ENCODE measurements around the gene PDGFC. TPM values are rescaled to one million over a fixed set of nuclear protein-coding genes. Genes with fewer than 3 reads are reported as not detected.

The PDGFC gene
- total and polyA plus RNA-seq, 2 of the 8 experiments (the other 6 are each of a cell fraction or from before 2014, with no cell fraction given) = 0.65 to 2.7 TPM

GRCh38 chr4:156885374-156885773, 86.2 kb downstream of the PDGFC start:
- 88% methylated on average over 1 of the region's 1 CpG; no CpG with 5 or more reads in 1 of the 2 experiments for WGBS, 2 experiments (ENCODE audit: extremely low coverage in 1 of 2, insufficient coverage in 1 of 2, insufficient read length in 1 of 2, insufficient replicate concordance in 2 of 2, low coverage in 1 of 2, low lambda C conversion rate in 2 of 2, missing lambda C conversion rate in 1 of 2)
- H3K4me3 ChIP-seq (ENCODE audit: extremely low read depth in 1 of 4, insufficient read depth in 2 of 4, low read depth in 3 of 4, low read length in 4 of 4) = no peak overlapping the region
- H2AFZ ChIP-seq (ENCODE audit: low read length) = no peak overlapping the region
- H3K27me3 ChIP-seq (replicated peaks in 1 of 4; ENCODE audit: control insufficient read depth in 3 of 4, extremely low read depth in 1 of 4, insufficient read depth in 3 of 4, low read length in 3 of 4) = no peaks in the 10 kb centered on the region
- H3K14ac ChIP-seq (ENCODE audit: insufficient read length) = no peak overlapping the region
- CTCF ChIA-PET (ENCODE audit: partially characterized antibody) = no interaction called here
- TF ChIP-seq CHD1 (IDR thresholded peaks at IDR 0.05; ENCODE audit: low read depth, low read length) (no peak), E2F6 (IDR thresholded peaks at IDR 0.05) (no peak), CREB1 (IDR thresholded peaks at IDR 0.05) (no peak)
- H3K27ac ChIP-seq (ENCODE audit: low read depth, low read length) = no peak overlapping the region
- H2BK120ac ChIP-seq (replicated peaks; ENCODE audit: low read depth, low read length) = no peak overlapping the region
- no peak overlapping the region for H2BK15ac ChIP-seq (ENCODE audit: low read length)
- POLR2A ChIA-PET (ENCODE audit: partially characterized antibody) = no interaction called here
- no peak overlapping the region for H2BK20ac ChIP-seq (ENCODE audit: low read length)
- H4K91ac ChIP-seq (replicated peaks; ENCODE audit: insufficient read length, low read length) = no peak overlapping the region
- no peak overlapping the region for H2BK12ac ChIP-seq (ENCODE audit: low read depth, low read length)
- no peaks in the 10 kb centered on the region for H3K36me3 ChIP-seq (ENCODE audit: control insufficient read depth in 2 of 4, insufficient read depth in 4 of 4, low read length in 3 of 4)
- no peak overlapping the region for H3K18ac ChIP-seq (ENCODE audit: extremely low read depth, low read length)
- DNase-seq (ENCODE audit: low read depth in 1 of 2, low spot score in 2 of 2) (no peak), FAIRE-seq (no peak)
- no peak overlapping the region for H2BK5ac ChIP-seq (ENCODE audit: low read depth, low read length)
- H3K23ac ChIP-seq (ENCODE audit: insufficient read length) = no peak overlapping the region
- no peaks in the 10 kb centered on the region for H3K23me2 ChIP-seq (ENCODE audit: low read depth, low read length)
- no peaks in the 10 kb centered on the region for H3K79me1 ChIP-seq (ENCODE audit: low read depth, low read length)
- no peak overlapping the region for H2AK5ac ChIP-seq (ENCODE audit: low read depth, low read length)
- H3K79me2 ChIP-seq (ENCODE audit: control insufficient read depth in 1 of 2, insufficient read depth in 2 of 2, low read length in 2 of 2) = no peaks in the 10 kb centered on the region
- H3K9me3 ChIP-seq (ENCODE audit: insufficient read depth in 2 of 2, low read depth in 1 of 2, low read length in 1 of 2) = no peaks in the 10 kb centered on the region
- H3K56ac ChIP-seq (replicated peaks; ENCODE audit: insufficient read length, low read depth, low read length) = no peak overlapping the region
- H4K8ac ChIP-seq (ENCODE audit: extremely low read depth, insufficient read depth, low read length) = no peak overlapping the region
- H4K20me1 ChIP-seq (replicated peaks in 1 of 2; ENCODE audit: control insufficient read depth in 1 of 2, insufficient read depth in 2 of 2, low read length in 2 of 2) = no peaks in the 10 kb centered on the region
- no peak overlapping the region for H3K4ac ChIP-seq (replicated peaks; ENCODE audit: insufficient read length, low read depth, low read length)
- H3K9ac ChIP-seq (replicated peaks in 1 of 4; ENCODE audit: extremely low read depth in 1 of 4, low read depth in 3 of 4, low read length in 3 of 4) = no peak overlapping the region
- H3K4me1 ChIP-seq (replicated peaks in 1 of 4; ENCODE audit: control insufficient read depth in 3 of 4, insufficient read depth in 4 of 4, low read length in 3 of 4) = no peaks in the 10 kb centered on the region
- no peak overlapping the region for H4K5ac ChIP-seq (ENCODE audit: insufficient read length, low read depth, low read length)
- no peak overlapping the region for H3K4me2 ChIP-seq (ENCODE audit: insufficient read depth in 1 of 2, low read depth in 2 of 2, low read length in 2 of 2)
